ENCODE results near the gene SLC6A6. TPM values are rescaled to one million over a fixed set of nuclear protein-coding genes. Genes with fewer than 3 reads are reported as not detected.

Gene SLC6A6
- total and polyA plus RNA-seq, 10 of the 15 experiments (the other 5 are each of a cell fraction or from before 2014, with no cell fraction given) = 5.6 to 47.0 (median 20.2) TPM

GRCh38 chr3:14397531-14397930 lies 4.9 kb upstream of the SLC6A6 start (continued):
- no peak for TF ChIP-seq HSF1 (IDR thresholded peaks at IDR 0.05; ENCODE audit: low read depth, low read length)
- TF ChIP-seq ZNF384 (IDR thresholded peaks at IDR 0.05; ENCODE audit: borderline replicate concordance, low read depth, low read length) = no peak
- TF ChIP-seq ZNF24 (IDR thresholded peaks at IDR 0.05) = no peak
- TF ChIP-seq NFXL1 (IDR thresholded peaks at IDR 0.05; ENCODE audit: borderline replicate concordance) = no peak
- no peak for TF ChIP-seq NRF1 (conservative IDR thresholded peaks at IDR 0.05; ENCODE audit: low read depth, low read length)
- TF ChIP-seq DPF2 (IDR thresholded peaks at IDR 0.05) = peak; percentile 47; the same call in 1 of the 2 replicates
- peak; percentile 54 for TF ChIP-seq IKZF1 (conservative IDR thresholded peaks at IDR 0.05)
- TF ChIP-seq SMARCA5 (IDR thresholded peaks at IDR 0.05) = no peak
- no peak for TF ChIP-seq SREBF2 (IDR thresholded peaks at IDR 0.05; ENCODE audit: low read length)
- TF ChIP-seq RUNX3 (IDR thresholded peaks at IDR 0.05; ENCODE audit: low read length) = peak; percentile 38; the same call in 1 of the 2 replicates
- TF ChIP-seq ZZZ3 (IDR thresholded peaks at IDR 0.05; ENCODE audit: control insufficient read depth, insufficient read length, low read depth) = no peak

- H3K79me2 ChIP-seq (ENCODE audit: control insufficient read depth, insufficient read depth, low read length) = peaks cover 4% of the 10 kb centered on the region
- 52% methylated on average over 14 of the region's 14 CpGs for whole genome bisulfite sequencing (ENCODE audit: insufficient coverage, insufficient replicate concordance, low lambda C conversion rate, missing lambda C conversion rate)
- H3K4me1 ChIP-seq (ENCODE audit: control insufficient read depth, insufficient read depth, low read length) = no peaks in the 10 kb centered on the region; the same call in 1 of the 2 replicates
- H4K20me1 ChIP-seq (ENCODE audit: control insufficient read depth, insufficient read depth) = no peaks in the 10 kb centered on the region
- POLR2A ChIA-PET = no interaction called here
- H3K9me3 ChIP-seq (replicated peaks; ENCODE audit: control insufficient read depth, insufficient read depth, low read length) = no peaks in the 10 kb centered on the region
- FAIRE-seq (no peak), ATAC-seq (no peak), DNase-seq (ENCODE audit: low read depth, low spot score) (no peak)
- SMC1A ChIA-PET (ENCODE audit: uncharacterized antibody, unreplicated experiment) = interaction anchor here (1.2 to 12.5 kb wide), 4 partner anchors 31 to 195 kb away, joined by 3 to 143 read pairs (median 4); no protein-coding TSS in a partner anchor
- no peak overlapping the region for H3K4me3 ChIP-seq
- H3K9ac ChIP-seq (ENCODE audit: control insufficient read depth, insufficient read depth, low read length) = no peak overlapping the region
- CTCF ChIA-PET = interaction anchor here (0.6 to 1.3 kb wide), 5 partner anchors 28 to 1620 kb away, joined by 3 to 6 read pairs (median 5); no protein-coding TSS in a partner anchor
- in situ Hi-C loops (cut with MboI) (no loop called here), intact Hi-C loops (cut with micrococcal nuclease; ENCODE audit: unreplicated experiment) (no loop called here)
- RAD21 ChIA-PET (ENCODE audit: unreplicated experiment) = interaction anchor here (1.0 to 2.1 kb wide), 2 partner anchors 33 to 60 kb away, joined by 3 to 9 read pairs; no protein-coding TSS in a partner anchor
- no peak overlapping the region for H3K27ac ChIP-seq (ENCODE audit: control insufficient read depth, insufficient read depth)
- no peaks in the 10 kb centered on the region for H3K36me3 ChIP-seq (ENCODE audit: control insufficient read depth in 2 of 2, insufficient read depth in 2 of 2, low read length in 1 of 2)
- H3K27me3 ChIP-seq (replicated peaks in 1 of 2; ENCODE audit: control insufficient read depth in 2 of 2, insufficient read depth in 2 of 2, low read length in 1 of 2) = no peaks in the 10 kb centered on the region; a peak in 1 of 4 replicates
- no TSS peak for BruUV-seq (replicated peaks)
- H3K4me2 ChIP-seq (ENCODE audit: control insufficient read depth, insufficient read depth) = no peak overlapping the region
- no peak overlapping the region for H2AFZ ChIP-seq (ENCODE audit: control insufficient read depth, low read depth, low read length)
- TF ChIP-seq KAT2A (conservative IDR thresholded peaks at IDR 0.05; ENCODE audit: control insufficient read depth, low read depth, low read length) (no peak), SMAD1 (IDR thresholded peaks at IDR 0.05; ENCODE audit: low read depth, partially characterized antibody) (no peak), MTA3 (IDR thresholded peaks at IDR 0.05; ENCODE audit: borderline replicate concordance, low read length) (no peak), ESRRA (IDR thresholded peaks at IDR 0.05; ENCODE audit: low read length) (no peak), HDAC2 (IDR thresholded peaks at IDR 0.05) (no peak), LARP7 (IDR thresholded peaks at IDR 0.05) (no peak), RELB (IDR thresholded peaks at IDR 0.05; ENCODE audit: low read depth) (no peak), SIN3A (IDR thresholded peaks at IDR 0.05; ENCODE audit: low read depth, low read length) (no peak)
Measured at GRCh38 chr3:14397940-14398796, 4.2 kb upstream of the SLC6A6 start.

All from GM12878 (cell line).